ENCODE results near the gene PARD6B.
A peak's percentile ranks its signal among the peaks of the same experiment; 100 is the strongest.

DNA sequence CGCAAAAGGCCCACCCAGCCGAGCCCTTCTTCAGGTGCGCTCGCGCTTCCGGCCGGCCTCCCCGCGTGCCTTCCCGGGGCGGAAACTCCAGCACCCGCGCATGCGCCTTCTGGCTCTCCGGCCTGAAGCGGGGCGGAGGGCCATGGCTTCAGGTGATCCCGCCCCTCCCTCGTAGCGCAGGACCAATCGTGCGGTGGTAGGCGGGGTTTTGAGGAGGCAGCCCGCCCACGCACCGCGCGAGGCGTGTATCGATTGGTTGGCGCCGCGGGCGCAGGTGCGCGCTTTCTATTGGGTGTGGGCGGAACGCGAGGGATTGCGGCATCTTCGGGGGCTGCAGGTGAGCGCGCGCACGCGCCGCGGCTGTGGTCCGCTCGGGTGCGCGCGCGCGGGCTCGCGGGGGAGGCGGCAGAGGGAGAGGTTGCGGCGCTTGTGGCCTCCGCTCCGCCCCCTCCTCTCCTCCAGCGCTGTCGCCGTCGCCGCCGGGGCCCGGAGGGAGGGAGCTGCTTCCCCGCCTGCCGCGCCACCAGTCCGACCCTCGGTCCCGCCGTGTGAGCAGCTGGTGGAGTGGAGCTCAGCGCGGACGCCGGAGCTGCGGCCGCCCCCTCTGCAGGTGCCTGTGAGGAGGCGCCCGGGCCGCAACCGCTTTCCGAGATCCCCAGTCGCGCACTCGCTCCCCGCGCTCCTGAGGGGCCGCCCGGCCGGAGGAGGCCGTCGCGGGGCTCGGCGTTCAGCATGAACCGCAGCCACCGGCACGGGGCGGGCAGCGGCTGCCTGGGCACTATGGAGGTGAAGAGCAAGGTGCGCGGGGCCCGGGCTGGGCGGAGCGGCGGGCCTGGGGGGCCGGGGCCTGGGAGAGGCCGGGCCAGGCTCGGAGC lies at the start of gene PARD6B:
- TF ChIP-seq POLR2AphosphoS5 (IDR thresholded peaks at IDR 0.05) (peak; percentile 63 to 86 (median 82)), CTCF (IDR thresholded peaks at IDR 0.05 in 8 of 11, conservative IDR thresholded peaks at IDR 0.05 in 3 of 11) (peak in 3 of 11 experiments; percentile 10 to 46 (median 17))

Data from spleen (tissue), 7 donors.